ENCODE measurements around the gene NAGPA.
"Not testable (repeated sequence)": the region's sequence is repeated elsewhere in the genome, so short reads cannot be mapped to it uniquely, and the experiment has no call there.

GRCh38 chr16:5073771-5074170 is 40.0 kb upstream of the NAGPA start:
- not testable (repeated sequence) for TF ChIP-seq CTCF (IDR thresholded peaks at IDR 0.05; ENCODE audit: poor library complexity); EZH2 (IDR thresholded peaks at IDR 0.05; ENCODE audit: borderline replicate concordance)
